ENCODE results near the gene C7. TPM values are rescaled to one million over a fixed set of nuclear protein-coding genes. Genes with fewer than 3 reads are reported as not detected.

The C7 gene
- total RNA-seq, 2 experiments from 2014 or later: not detected

DNA sequence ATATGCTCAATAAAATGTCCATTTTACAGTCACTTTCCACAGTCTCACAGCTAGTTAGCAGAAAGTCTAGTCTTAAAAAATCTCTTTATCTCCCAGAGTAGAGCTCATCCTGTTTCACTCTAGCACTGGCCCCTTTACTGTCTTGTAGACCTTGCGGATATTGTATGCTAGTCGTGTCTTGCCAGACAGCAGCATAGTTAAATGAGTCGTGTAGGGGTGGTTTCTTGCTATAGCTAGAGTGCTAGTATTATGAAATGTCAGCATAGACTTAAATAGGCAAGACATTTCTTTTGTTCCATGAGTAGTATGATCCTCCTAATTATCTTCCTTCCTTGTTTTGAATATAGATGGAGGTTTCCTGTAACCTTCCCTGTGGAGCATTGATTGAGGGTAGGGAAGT is 77.4 kb downstream of the C7 start:
- no peak overlapping the region for H3K27ac Mint-ChIP-seq
- ChIA-PET POLR2A (no interaction called here), CTCF (interaction anchor here (0.7 kb wide), 1 partner anchor 9 kb away, joined by 3 read pairs; no protein-coding TSS in a partner anchor)
- DNase-seq: no peak
- no peaks in the 10 kb centered on the region for H3K36me3 Mint-ChIP-seq (ENCODE audit: low read depth)
- no peaks in the 10 kb centered on the region for H3K27me3 Mint-ChIP-seq
- no peak overlapping the region for H3K4me3 Mint-ChIP-seq
- no peaks in the 10 kb centered on the region for H3K4me1 Mint-ChIP-seq
- H3K9me3 Mint-ChIP-seq: no peaks in the 10 kb centered on the region

DNA sequence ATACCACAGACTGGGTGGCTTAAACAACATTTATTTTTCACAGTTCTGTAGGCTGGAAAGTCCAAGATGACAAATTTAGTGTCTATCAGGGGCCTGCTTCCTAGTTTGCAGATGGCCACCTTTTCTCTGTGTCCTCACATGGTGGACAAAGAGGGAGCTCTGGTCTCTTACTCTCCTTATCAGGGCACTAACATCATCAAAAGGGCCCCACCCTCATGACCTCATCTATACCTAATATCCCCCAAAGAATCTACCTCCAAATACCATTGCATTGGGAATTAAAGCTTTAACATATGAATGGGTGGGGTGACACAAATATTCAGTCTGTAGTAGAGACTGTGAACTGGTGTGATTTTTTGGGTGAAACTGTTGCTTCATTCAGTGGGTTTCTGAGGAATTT is 78.1 kb downstream of the C7 start:
- ChIA-PET CTCF (interaction anchor here (1.2 kb wide), 1 partner anchor 83 kb away, joined by 3 read pairs; no protein-coding TSS in a partner anchor), POLR2A (no interaction called here)
- Mint-ChIP-seq H3K9me3 (no peaks in the 10 kb centered on the region), H3K4me1 (no peaks in the 10 kb centered on the region), H3K4me3 (no peak overlapping the region), H3K36me3 (ENCODE audit: low read depth) (no peaks in the 10 kb centered on the region), H3K27me3 (no peaks in the 10 kb centered on the region), H3K27ac (no peak overlapping the region)
- DNase-seq: no peak

DNA sequence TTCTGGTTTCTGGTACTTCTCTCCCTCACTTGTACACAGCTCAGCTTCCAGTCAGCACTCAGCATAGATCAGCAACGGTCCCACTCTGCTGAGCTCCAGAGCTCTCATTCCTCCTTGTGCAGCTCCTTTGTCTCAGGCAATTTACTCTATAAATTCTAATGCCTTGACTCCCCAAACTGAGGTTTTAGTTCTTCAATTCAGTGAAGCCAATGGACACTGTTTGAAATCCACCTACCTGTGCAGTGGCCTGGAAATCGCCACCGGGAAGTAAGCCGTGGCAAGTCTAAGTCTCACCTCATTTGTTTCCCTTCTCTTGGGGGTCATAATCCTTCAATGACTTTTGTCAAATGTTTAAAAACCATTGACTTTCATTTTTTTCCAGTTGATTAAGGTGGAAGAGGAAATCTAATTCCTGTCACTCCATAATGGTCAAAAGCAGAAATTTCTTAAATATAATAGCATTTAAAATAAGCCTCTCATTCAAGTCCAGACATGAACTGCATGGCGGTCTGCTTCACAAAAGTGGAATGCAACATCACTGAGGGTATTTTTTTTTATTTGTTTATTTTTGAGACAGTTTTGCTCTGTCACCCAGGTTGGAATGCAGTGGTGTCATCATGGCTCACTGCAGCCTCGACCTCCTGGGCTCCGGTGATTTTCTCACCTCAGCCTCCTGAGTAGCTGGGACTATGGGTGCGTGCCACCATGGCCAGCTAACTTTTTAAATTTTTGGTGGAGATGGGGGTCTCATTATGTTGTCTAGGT is 79.6 kb downstream of the C7 start:
- ChIA-PET POLR2A (no interaction called here), CTCF (no interaction called here)
- H3K4me1 Mint-ChIP-seq: no peaks in the 10 kb centered on the region
- no peak overlapping the region for H3K27ac Mint-ChIP-seq
- no peak for DNase-seq
- H3K4me3 Mint-ChIP-seq: no peak overlapping the region
- no peaks in the 10 kb centered on the region for H3K9me3 Mint-ChIP-seq
- peaks cover 1% of the 10 kb centered on the region for H3K27me3 Mint-ChIP-seq
- H3K36me3 Mint-ChIP-seq (ENCODE audit: low read depth): no peaks in the 10 kb centered on the region

DNA sequence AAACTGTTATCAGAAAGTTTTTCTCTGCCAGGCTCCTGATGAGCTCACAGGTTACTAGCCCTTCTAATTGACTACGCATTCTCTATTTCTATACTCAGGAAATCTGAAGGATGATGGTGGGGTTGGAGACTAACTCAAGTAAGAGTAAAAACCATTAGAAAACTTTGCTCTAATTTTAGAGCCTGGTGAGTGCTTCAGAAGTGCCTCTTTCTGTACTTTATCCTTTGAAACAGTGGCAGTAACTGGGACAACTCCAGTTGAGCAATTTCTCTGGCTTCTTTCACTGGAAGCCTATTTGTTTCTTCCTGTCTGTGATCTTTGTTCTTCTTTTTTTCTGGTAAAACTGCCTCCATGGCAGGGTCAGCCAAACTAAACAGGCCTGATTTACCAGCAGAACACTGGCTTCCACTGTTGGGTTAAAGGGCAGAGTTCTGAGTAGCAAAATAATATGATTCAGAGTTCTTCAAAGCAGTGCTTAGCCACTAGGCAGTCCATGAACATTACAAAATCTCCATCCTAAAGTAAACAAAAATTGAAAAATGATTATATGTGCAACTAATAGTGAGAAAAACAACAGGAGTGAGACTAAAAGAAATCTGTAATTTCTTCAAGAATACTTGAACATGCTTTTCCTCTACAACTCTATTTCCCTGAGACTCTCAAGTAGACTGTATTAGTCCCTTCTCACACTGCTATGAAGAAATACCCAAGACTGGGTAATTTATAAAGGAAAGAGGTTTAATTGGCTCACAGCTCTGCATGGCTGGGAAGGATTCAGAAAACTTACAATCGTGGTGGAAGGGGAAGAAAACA is 82.1 kb downstream of the C7 start:
- no peak for DNase-seq
- no peaks in the 10 kb centered on the region for H3K9me3 Mint-ChIP-seq
- H3K27ac Mint-ChIP-seq: no peak overlapping the region
- no peak overlapping the region for H3K4me3 Mint-ChIP-seq
- H3K36me3 Mint-ChIP-seq (ENCODE audit: low read depth): no peaks in the 10 kb centered on the region
- POLR2A ChIA-PET: no interaction called here
- peaks cover 1% of the 10 kb centered on the region for H3K27me3 Mint-ChIP-seq
- CTCF ChIA-PET: no interaction called here
- no peaks in the 10 kb centered on the region for H3K4me1 Mint-ChIP-seq

DNA sequence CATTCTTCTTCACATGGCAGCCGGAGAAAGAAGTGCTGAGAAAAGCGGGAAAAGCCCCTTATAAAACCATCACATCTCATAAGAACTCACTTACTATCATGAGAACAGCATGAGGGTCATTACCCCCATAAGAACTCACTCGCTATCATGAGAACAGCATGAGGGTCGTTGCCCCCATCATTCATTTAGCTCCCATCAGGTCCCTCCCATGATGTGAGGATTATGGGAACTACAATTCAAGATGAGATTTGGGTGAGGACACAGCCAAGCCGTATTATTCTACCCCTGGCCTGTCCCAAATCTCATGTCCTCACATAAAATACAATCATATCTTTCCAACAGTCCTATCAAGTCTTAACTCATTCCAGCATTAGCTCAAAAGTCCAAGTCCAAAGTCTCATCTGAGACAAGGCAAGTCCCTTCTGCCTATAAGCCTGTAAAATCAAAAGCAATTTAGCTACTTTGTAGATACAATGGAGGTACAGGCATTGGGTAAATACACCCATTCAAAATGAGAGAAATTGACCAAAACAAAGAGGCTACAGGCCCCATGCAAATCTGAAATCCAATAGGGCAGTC is 82.8 kb downstream of the C7 start:
- ChIA-PET POLR2A (no interaction called here), CTCF (no interaction called here)
- Mint-ChIP-seq H3K36me3 (ENCODE audit: low read depth) (no peaks in the 10 kb centered on the region), H3K4me1 (no peaks in the 10 kb centered on the region), H3K4me3 (no peak overlapping the region), H3K27ac (no peak overlapping the region), H3K27me3 (peaks cover 1% of the 10 kb centered on the region), H3K9me3 (no peaks in the 10 kb centered on the region)
- DNase-seq: no peak

DNA sequence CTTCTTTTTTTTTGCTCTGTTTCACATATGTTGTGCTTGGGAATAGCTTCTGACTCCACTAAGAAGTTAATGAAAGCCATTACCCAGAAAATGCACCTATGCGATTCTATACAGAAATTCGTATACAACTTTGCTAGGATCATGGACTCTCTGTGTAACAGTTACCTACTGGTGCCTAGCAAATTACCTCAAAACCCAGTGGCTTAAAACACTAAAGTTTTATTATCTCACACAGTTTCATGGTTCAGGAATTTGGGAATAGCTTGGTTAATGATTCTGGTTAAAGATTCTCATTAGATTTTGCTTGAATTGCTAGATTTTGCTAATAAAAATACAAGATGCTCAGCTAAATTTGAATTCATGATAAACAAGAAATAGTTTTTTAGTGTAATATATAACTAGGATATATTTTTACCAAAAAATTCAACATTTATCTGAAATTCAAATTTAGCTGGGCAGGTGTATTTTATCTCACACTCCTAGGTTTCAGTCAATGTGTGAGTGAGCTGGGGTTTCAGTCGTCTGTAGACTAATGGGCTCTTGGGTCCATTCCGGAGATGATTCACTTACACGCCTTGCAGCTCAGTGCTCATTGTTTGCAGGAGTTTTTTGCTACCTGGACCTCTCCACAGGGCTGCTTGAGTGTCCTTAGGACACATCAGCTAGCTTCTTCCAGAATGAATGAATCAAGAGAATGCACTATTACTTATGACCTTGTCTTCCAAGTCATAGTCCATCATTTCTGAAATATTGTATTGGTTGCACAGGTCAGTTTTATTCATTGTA is 86.7 kb downstream of the C7 start:
- H3K27me3 Mint-ChIP-seq: peaks cover 3% of the 10 kb centered on the region
- no peaks in the 10 kb centered on the region for H3K36me3 Mint-ChIP-seq (ENCODE audit: low read depth)
- no peak for DNase-seq
- ChIA-PET POLR2A (no interaction called here), CTCF (no interaction called here)
- H3K4me1 Mint-ChIP-seq: no peaks in the 10 kb centered on the region
- no peak overlapping the region for H3K4me3 Mint-ChIP-seq
- H3K27ac Mint-ChIP-seq: no peak overlapping the region
- no peaks in the 10 kb centered on the region for H3K9me3 Mint-ChIP-seq

DNA sequence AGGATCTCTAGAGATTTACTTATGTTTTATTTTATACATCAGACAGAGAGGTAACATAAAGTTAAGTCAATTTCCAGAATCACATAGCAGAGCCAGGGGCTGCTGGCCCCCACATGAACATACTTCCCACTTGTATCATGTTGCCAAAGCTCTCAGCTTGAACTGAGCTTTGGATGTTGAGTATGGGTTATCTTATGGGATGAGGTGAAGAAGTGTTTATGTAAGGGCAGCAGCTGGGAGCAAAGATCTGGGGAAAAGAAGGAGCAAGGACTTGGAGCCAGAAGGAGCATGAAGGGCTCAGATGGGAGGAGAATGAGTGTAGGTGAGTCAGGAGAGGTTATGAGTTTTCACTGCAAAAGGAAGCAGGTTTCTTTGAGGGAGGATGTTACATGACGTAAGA is 89.8 kb downstream of the C7 start:
- Mint-ChIP-seq H3K36me3 (ENCODE audit: low read depth) (no peaks in the 10 kb centered on the region), H3K27ac (no peak overlapping the region), H3K27me3 (peaks cover 2% of the 10 kb centered on the region), H3K9me3 (no peaks in the 10 kb centered on the region), H3K4me3 (no peak overlapping the region), H3K4me1 (no peaks in the 10 kb centered on the region)
- no peak for DNase-seq
- ChIA-PET POLR2A (no interaction called here), CTCF (no interaction called here)

DNA sequence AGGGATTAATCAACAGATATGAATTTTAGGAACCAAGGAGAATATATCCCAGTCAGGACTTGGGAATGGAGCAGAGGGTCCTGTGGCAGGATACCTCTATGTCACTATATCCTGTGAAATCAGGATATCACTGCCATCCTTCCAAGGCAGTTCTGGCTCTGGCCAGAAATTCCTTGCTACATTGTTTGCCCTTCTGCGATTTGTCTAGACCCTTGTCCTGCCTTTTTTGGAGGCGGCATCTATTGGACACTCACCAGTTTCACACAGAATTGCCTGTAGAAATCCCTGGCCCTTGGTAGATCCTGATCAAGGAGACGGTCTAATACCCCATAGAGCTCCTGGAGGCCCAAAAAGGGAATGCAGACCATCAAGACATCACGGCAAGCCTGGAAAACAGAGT is 90.7 kb downstream of the C7 start:
- H3K27ac Mint-ChIP-seq: no peak overlapping the region
- POLR2A ChIA-PET: no interaction called here

DNA sequence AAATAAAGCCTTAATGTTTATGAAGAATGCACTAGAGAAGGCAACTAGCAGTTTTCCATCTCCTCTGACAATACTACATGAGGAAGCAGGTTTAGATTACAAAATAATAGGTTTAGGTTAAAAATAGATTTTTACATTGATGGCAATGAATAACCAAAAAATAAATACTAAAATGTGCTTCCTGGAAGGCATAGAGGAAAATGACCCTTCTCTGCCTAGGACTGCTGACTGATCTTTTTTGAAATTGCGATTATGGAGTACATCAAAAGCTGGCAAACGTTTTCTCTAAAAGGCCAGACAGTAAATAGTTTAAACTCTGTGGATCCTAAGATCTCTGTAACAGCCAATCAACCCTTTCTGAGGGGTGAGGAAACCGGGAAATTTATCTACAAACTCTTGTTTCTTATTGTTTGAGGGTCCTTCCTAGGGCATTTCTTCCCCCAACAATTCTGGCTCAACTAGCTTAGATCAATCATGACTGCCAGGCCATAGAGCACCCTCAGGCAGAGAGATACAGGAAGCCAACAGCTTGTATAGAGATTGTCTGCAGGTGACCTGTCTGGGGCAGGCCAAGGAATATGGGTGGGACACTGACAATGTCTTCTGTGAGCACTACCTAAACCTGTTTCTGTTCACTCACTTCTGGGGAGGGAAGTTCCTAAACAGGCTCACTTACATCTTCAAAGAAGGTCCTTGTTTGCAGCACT is 94.5 kb downstream of the C7 start:
- CTCF ChIA-PET: no interaction called here
- no peak for DNase-seq
- H3K4me3 Mint-ChIP-seq: no peak overlapping the region
- no peaks in the 10 kb centered on the region for H3K36me3 Mint-ChIP-seq (ENCODE audit: low read depth)
- peaks cover 2% of the 10 kb centered on the region for H3K27me3 Mint-ChIP-seq
- POLR2A ChIA-PET: no interaction called here
- no peaks in the 10 kb centered on the region for H3K4me1 Mint-ChIP-seq
- no peak overlapping the region for H3K27ac Mint-ChIP-seq
- no peaks in the 10 kb centered on the region for H3K9me3 Mint-ChIP-seq

More for the DNA sequence above, 90.7 kb downstream of the C7 start:
- Mint-ChIP-seq H3K36me3 (ENCODE audit: low read depth) (no peaks in the 10 kb centered on the region), H3K4me1 (no peaks in the 10 kb centered on the region), H3K9me3 (no peaks in the 10 kb centered on the region), H3K4me3 (no peak overlapping the region), H3K27me3 (peaks cover 2% of the 10 kb centered on the region)
- DNase-seq: no peak
- CTCF ChIA-PET: interaction anchor here (0.6 kb wide), 1 partner anchor 141 kb away, joined by 3 read pairs; no protein-coding TSS in a partner anchor

DNA sequence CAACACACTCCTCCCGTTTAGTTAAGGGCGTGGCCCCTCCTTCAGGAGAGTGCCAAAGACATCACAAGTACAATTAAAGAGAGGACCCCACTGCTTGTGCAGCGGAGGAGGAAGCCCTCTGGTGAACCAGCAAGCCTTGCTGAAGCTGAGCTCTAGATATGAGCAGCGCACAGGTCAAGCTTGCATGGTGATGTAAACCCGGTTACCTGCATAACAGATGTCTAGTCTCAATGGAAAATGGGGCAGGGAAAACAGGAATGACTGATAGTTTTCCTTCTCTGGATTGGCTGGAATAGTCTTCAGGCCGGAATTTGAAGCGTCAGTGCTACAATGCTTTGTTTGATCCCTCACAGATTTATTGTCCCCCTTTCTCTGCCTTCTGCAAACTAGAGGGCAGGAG is 95.6 kb downstream of the C7 start:
- Mint-ChIP-seq H3K27me3 (no peaks in the 10 kb centered on the region), H3K9me3 (no peaks in the 10 kb centered on the region), H3K4me3 (no peak overlapping the region), H3K27ac (no peak overlapping the region), H3K36me3 (ENCODE audit: low read depth) (no peaks in the 10 kb centered on the region), H3K4me1 (no peaks in the 10 kb centered on the region)
- no peak for DNase-seq
- CTCF ChIA-PET: no interaction called here
- POLR2A ChIA-PET: no interaction called here

DNA sequence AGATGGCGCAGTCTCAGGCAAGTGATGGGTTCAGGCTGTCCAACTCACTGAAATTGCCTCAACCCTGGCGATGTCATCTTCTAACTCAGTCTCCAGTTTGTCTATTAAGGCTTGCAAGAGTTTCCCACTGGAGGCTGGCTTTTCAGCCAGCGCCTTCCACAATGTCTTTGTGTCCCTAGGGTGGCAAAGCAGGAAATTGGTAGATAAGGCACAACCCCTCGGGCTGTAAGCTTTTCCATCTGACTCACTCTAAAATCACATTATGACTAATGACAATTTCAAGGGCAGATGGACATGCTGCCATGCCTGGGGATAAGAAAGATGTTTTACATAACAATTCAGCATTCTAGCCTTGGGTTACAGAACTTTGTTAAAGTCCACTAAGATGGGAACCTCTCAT is 99.9 kb downstream of the C7 start:
- Mint-ChIP-seq H3K27ac (no peak overlapping the region), H3K36me3 (ENCODE audit: low read depth) (no peaks in the 10 kb centered on the region), H3K27me3 (peaks cover 3% of the 10 kb centered on the region), H3K4me3 (no peak overlapping the region), H3K9me3 (no peaks in the 10 kb centered on the region), H3K4me1 (no peaks in the 10 kb centered on the region)
- DNase-seq: no peak
- ChIA-PET CTCF (no interaction called here), POLR2A (no interaction called here)

DNA sequence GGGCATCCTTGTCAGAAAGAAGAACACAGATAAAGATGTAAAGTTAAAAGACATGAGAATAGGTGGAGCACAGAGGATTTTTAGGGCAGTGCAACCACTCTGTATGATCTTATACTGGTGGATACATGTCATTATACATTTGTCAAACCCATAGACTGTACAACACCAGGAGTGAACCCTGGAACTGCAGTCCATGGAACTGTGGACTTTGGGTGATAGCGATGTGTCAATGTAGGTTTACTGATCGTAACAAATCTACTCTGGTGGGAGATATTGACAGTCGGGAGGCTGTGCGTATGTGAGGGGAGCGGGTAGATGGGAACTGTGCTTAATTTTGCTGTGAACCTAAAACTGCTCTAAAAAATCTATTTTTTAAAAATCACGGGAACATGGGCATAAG is 101.3 kb downstream of the C7 start:
- Mint-ChIP-seq H3K4me3 (no peak overlapping the region), H3K27ac (no peak overlapping the region), H3K36me3 (ENCODE audit: low read depth) (no peaks in the 10 kb centered on the region), H3K9me3 (no peaks in the 10 kb centered on the region), H3K4me1 (no peaks in the 10 kb centered on the region), H3K27me3 (peaks cover 3% of the 10 kb centered on the region)
- no peak for DNase-seq
- POLR2A ChIA-PET: no interaction called here
- CTCF ChIA-PET: no interaction called here

DNA sequence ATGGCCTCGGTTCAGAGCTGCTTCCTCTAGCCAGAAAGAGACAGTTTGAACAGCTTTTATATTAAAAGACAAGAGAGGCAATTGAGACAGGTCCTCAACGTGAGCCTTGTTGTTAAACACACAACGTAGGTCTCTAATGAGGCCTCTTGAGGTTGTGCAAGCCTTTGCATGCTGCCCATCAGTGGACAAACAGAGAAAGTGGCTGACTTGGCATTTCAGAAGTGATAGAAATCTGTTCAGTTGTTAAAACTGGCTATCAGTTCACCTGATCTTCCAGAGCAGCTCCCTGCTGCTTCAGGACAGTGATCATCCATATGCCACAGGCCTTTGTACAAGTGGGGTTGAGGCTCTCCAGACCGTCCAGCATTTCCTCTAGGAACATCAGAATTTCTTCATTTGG is 103.0 kb downstream of the C7 start:
- Mint-ChIP-seq H3K27ac (no peak overlapping the region), H3K36me3 (ENCODE audit: low read depth) (no peaks in the 10 kb centered on the region), H3K27me3 (peaks cover 3% of the 10 kb centered on the region), H3K4me3 (no peak overlapping the region), H3K9me3 (no peaks in the 10 kb centered on the region), H3K4me1 (no peaks in the 10 kb centered on the region)
- no peak for DNase-seq
- CTCF ChIA-PET: no interaction called here
- POLR2A ChIA-PET: no interaction called here

Data from activated CD4-positive, alpha-beta memory T cell treated with anti-CD3 and anti-CD28 coated beads, Interleukin-2, amount 10 ng/mL, durations not matched to agents 7 days and 5 days (primary cell).